Measurements from ENCODE around the gene ING5. TPM values are rescaled to one million over a fixed set of nuclear protein-coding genes. Genes with fewer than 3 reads are reported as not detected.

ING5 gene
- total RNA-seq, 1 donor = 38.5 TPM

DNA sequence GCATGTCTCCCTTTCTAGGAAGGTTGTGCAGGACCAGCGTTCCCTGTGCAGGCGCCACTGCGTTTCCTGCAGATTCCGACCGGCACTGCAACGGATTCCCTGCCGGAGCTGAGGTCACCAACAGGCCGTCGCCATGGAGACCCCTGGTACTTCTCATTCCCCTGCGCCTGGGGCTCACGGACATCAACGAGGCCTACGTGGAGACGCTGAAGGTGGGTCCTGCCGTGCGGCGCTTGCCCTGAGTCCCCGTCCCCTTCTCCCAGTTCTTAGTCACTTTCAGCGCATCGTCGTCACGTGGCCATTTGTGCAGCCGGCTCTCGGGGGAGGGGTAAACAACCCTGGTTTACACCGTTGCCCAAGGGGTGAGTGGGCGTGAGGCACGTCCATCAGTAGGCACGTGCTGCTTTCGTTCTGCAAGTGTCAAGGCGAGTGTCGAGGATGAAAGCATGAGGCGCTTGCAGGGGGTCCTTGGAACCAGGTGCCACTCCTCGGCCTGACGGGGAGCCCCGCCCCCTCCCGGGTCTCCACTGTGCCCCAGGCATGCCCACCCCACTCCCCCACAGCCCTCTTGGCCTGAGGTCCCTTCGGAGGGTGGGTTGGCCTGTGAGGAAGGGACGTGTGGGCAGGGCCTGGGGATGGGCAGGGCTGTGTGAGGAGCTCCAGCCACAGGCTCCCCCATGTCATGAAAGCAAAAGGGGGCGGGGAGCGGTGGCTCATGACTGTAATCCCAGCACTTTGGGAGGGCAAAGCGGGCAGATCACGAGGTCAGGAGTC lies 35.0 kb upstream of the ING5 start:
- H3K4me3 ChIP-seq (ENCODE audit: low read length) = no peak overlapping the region
- no peaks in the 10 kb centered on the region for H3K9me3 ChIP-seq (ENCODE audit: low read depth, low read length)
- no peaks in the 10 kb centered on the region for H3K4me1 ChIP-seq (ENCODE audit: insufficient read depth, low read length)
- no peaks in the 10 kb centered on the region for H3K27me3 ChIP-seq (ENCODE audit: insufficient read depth, low read length)

GRCh38 chr2:241668354-241668753 lies 33.5 kb upstream of the ING5 start:
- Histone ChIP-seq H3K9me3 (ENCODE audit: low read depth, low read length) (no peaks in the 10 kb centered on the region), H3K4me3 (ENCODE audit: low read length) (no peak overlapping the region), H3K27me3 (ENCODE audit: insufficient read depth, low read length) (no peaks in the 10 kb centered on the region), H3K4me1 (ENCODE audit: insufficient read depth, low read length) (no peaks in the 10 kb centered on the region)

- Histone ChIP-seq H3K27me3 (ENCODE audit: insufficient read depth, low read length) (no peaks in the 10 kb centered on the region), H3K4me3 (ENCODE audit: low read length) (no peak overlapping the region), H3K4me1 (ENCODE audit: insufficient read depth, low read length) (no peaks in the 10 kb centered on the region), H3K9me3 (ENCODE audit: low read depth, low read length) (no peaks in the 10 kb centered on the region)
Measured at GRCh38 chr2:241668839-241669238, 33.0 kb upstream of the ING5 start.

GRCh38 chr2:241670333-241671110 lies 31.3 kb upstream of the ING5 start:
- H3K4me1 ChIP-seq (ENCODE audit: insufficient read depth, low read length) = no peaks in the 10 kb centered on the region
- H3K27me3 ChIP-seq (ENCODE audit: insufficient read depth, low read length) = no peaks in the 10 kb centered on the region
- H3K9me3 ChIP-seq (ENCODE audit: low read depth, low read length) = no peaks in the 10 kb centered on the region
- no peak overlapping the region for H3K4me3 ChIP-seq (ENCODE audit: low read length)

- no peaks in the 10 kb centered on the region for H3K9me3 ChIP-seq (ENCODE audit: low read depth, low read length)
- no peak overlapping the region for H3K4me3 ChIP-seq (ENCODE audit: low read length)
- no peaks in the 10 kb centered on the region for H3K4me1 ChIP-seq (ENCODE audit: insufficient read depth, low read length)
- H3K27me3 ChIP-seq (ENCODE audit: insufficient read depth, low read length) = no peaks in the 10 kb centered on the region
Measured at GRCh38 chr2:241671457-241672240, 30.2 kb upstream of the ING5 start.

DNA sequence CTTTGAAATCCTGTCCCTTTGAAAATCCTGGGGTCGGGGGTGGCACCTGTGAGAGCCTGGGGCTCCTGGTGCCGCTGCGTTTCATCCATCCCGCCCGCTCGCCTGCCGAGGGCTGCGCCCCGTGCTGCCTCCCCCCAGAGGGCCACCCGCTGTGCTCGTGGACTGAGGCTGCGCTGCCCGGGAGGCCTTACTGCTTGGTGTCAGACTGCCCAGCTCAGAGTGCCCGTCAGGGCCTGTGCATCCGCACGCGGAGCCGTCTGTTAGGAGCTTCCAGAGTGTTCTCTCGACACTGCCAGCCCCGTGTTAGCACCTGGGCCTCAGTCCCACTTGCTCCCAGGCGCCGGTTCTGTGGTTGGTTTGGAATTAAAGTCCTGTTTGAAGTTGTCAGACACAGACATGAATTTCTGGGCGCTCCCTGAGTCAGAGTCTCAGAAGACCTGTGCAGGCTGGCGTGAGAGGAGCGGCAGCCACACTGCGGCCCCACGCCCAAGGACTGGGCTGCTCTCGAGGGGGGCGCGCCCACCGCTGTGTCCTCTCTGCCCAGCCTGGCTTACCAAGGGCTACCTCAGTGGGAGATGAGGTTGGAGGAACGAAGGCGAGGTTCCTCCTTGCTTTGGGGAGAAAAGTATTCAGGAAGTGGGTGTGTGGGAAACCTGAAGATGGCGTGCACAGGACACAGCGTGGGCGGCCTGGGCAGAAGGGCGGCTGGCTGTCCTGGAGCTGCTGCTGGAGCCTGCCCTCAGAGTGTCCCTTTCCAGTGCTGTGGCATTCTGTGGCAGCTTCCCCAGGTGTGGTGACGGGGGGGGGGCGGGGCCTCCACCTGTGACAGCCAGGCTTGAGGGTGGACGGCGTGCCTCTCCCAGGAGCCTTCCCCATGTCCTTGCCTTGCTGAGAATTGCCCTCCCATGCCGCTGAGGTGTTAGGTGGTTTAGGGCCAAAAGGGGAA lies 29.3 kb upstream of the ING5 start:
- H3K4me3 ChIP-seq (ENCODE audit: low read length) = no peak overlapping the region
- no peaks in the 10 kb centered on the region for H3K9me3 ChIP-seq (ENCODE audit: low read depth, low read length)
- H3K27me3 ChIP-seq (ENCODE audit: insufficient read depth, low read length) = no peaks in the 10 kb centered on the region
- H3K4me1 ChIP-seq (ENCODE audit: insufficient read depth, low read length) = no peaks in the 10 kb centered on the region

- no peaks in the 10 kb centered on the region for H3K27me3 ChIP-seq (ENCODE audit: insufficient read depth, low read length)
- H3K9me3 ChIP-seq (ENCODE audit: low read depth, low read length) = no peaks in the 10 kb centered on the region
- no peak overlapping the region for H3K4me3 ChIP-seq (ENCODE audit: low read length)
- H3K4me1 ChIP-seq (ENCODE audit: insufficient read depth, low read length) = no peaks in the 10 kb centered on the region
Measured at GRCh38 chr2:241673189-241673663, 28.6 kb upstream of the ING5 start.

DNA sequence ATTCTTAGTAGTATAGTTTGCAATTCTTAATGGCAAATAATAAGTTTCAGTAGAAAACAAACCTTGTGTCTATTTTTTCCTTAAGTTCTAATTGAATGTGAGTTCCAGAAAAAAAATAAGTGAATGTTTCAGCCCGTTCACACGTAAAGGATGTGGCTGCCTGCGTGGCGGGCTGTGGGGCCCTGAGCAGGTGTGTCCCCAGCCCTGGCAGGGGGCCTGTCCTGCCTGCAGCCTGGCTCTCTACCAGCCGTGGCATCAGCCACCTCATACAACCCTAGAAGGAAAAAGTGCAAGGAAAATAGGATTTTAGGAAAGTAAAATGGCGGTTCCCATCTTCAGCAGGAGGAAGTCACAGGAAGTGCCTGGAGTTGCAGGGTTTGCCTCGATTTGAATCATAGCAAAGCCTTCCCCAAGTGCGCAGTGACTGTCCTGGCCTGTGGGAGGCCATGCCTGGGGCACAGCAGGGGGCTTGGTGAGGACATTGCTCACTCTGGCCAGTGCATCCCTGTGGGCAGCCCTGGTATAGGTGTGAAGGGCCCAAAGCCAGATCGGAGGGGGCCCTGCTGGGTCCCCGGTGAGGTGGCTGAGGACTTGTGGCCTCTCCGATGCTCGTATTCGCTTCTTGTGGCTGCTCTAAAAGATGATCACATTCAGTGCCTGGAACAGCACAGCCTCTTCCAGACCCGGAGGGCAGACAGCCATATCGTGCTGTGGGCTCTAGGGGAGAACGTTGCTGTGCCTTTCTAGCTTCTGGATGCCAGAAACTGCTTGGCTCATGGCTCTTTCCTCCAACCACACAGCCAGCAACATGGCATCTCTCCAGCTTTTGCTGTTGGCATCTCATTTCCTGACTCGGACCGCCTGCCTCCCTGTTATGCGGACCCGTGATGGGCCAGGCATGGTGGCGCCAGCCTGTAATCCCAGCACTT lies 27.8 kb upstream of the ING5 start:
- Histone ChIP-seq H3K9me3 (ENCODE audit: low read depth, low read length) (no peaks in the 10 kb centered on the region), H3K4me1 (ENCODE audit: insufficient read depth, low read length) (no peaks in the 10 kb centered on the region), H3K4me3 (ENCODE audit: low read length) (no peak overlapping the region), H3K27me3 (ENCODE audit: insufficient read depth, low read length) (no peaks in the 10 kb centered on the region)

- no peaks in the 10 kb centered on the region for H3K27me3 ChIP-seq (ENCODE audit: insufficient read depth, low read length)
- no peaks in the 10 kb centered on the region for H3K9me3 ChIP-seq (ENCODE audit: low read depth, low read length)
- H3K4me3 ChIP-seq (ENCODE audit: low read length) = no peak overlapping the region
- no peaks in the 10 kb centered on the region for H3K4me1 ChIP-seq (ENCODE audit: insufficient read depth, low read length)
Measured at GRCh38 chr2:241675885-241676284, 26.0 kb upstream of the ING5 start.

- no peaks in the 10 kb centered on the region for H3K27me3 ChIP-seq (ENCODE audit: insufficient read depth, low read length)
- H3K4me3 ChIP-seq (ENCODE audit: low read length) = no peak overlapping the region
- H3K9me3 ChIP-seq (ENCODE audit: low read depth, low read length) = no peaks in the 10 kb centered on the region
- no peaks in the 10 kb centered on the region for H3K4me1 ChIP-seq (ENCODE audit: insufficient read depth, low read length)
Measured at GRCh38 chr2:241676665-241677064, 25.2 kb upstream of the ING5 start.

- no peaks in the 10 kb centered on the region for H3K9me3 ChIP-seq (ENCODE audit: low read depth, low read length)
Measured at GRCh38 chr2:241677392-241677791, 24.4 kb upstream of the ING5 start.

GRCh38 chr2:241678307-241678706 lies 23.5 kb upstream of the ING5 start:
- H3K27me3 ChIP-seq (ENCODE audit: insufficient read depth, low read length) = no peaks in the 10 kb centered on the region
- H3K9me3 ChIP-seq (ENCODE audit: low read depth, low read length) = no peaks in the 10 kb centered on the region
- H3K4me3 ChIP-seq (ENCODE audit: low read length) = no peak overlapping the region
- H3K4me1 ChIP-seq (ENCODE audit: insufficient read depth, low read length) = no peaks in the 10 kb centered on the region

More at GRCh38 chr2:241677392-241677791, 24.4 kb upstream of the ING5 start:
- H3K27me3 ChIP-seq (ENCODE audit: insufficient read depth, low read length) = no peaks in the 10 kb centered on the region
- H3K4me3 ChIP-seq (ENCODE audit: low read length) = no peak overlapping the region
- no peaks in the 10 kb centered on the region for H3K4me1 ChIP-seq (ENCODE audit: insufficient read depth, low read length)

DNA sequence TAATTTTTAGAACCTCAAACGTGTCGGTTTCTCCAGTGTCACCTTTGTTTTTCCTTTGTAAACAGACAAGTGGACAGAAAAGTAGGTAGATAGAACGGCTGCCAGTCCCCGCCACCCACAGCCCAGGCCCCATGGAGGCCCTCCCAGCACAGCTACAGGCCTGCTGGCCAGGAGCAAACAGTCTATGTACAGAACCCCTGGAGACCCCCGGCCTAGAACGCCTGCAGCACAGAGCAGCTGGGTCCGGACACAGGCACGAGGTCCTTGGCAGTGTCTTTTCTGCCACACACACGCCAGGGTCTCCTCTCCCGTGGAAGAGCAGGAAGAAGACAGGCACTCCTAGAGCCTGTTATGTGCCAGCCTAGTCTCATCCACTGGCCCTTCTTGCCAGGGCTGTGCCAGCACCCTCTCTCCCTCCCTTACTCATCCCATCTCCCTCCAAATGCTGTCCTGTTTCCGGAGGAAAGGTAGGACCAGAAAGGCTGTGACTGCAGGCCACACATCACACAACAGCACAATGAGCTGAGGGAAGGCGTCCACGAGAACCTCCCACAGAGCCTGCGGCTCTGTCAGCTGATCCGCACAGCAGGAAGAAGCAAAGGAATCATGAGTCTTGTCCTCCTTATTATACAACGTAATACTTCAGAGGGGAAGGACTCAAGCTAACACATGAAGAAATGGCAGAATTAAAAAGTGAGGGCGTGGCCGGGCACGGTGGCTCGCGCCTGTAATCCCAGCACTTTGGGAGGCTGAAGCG lies 22.9 kb upstream of the ING5 start:
- no peaks in the 10 kb centered on the region for H3K27me3 ChIP-seq (ENCODE audit: insufficient read depth, low read length)
- no peaks in the 10 kb centered on the region for H3K4me1 ChIP-seq (ENCODE audit: insufficient read depth, low read length)
- H3K4me3 ChIP-seq (ENCODE audit: low read length) = no peak overlapping the region
- no peaks in the 10 kb centered on the region for H3K9me3 ChIP-seq (ENCODE audit: low read depth, low read length)

Data from mononuclear cell (primary cell).